Mesenchymal stem cell (in vitro differentiated cells and primary cell): ENCODE data around the gene FBXL13.

Experiments used
- DNase-seq: peaks from one replicate; pipeline ENCODE4 v3.0.0-alpha.2; 2013
- H2AFZ ChIP-seq: one replicate; pipeline ENCODE4 v1.6.1; 2013; ENCODE audit warnings: low read depth, mild to moderate bottlenecking, control low read depth, inconsistent platforms, low read length, moderate library complexity
- H2AK5ac ChIP-seq: 2 replicates; pipeline ENCODE4 v1.6.1; 2013; ENCODE audit warnings: low read length, moderate library complexity, mild to moderate bottlenecking, inconsistent platforms; ENCODE audit not compliant: severe bottlenecking
- H2BK120ac ChIP-seq: one replicate; pipeline ENCODE4 v1.6.1; 2013; ENCODE audit warnings: low read depth, mild to moderate bottlenecking, inconsistent platforms, low read length, moderate library complexity
- H2BK12ac ChIP-seq, 2 experiments: one replicate each; pipeline ENCODE4 v1.6.1; 2013; ENCODE audit warnings: inconsistent platforms in 2 of 2, low read length in 2 of 2, mild to moderate bottlenecking in 2 of 2, moderate library complexity in 2 of 2, control low read depth in 1 of 2
- H2BK15ac ChIP-seq: one replicate; pipeline ENCODE4 v1.6.1; 2013; ENCODE audit warnings: mild to moderate bottlenecking, low read depth, inconsistent platforms; ENCODE audit not compliant: poor library complexity, severe bottlenecking
- H2BK5ac ChIP-seq: 2 replicates; pipeline ENCODE4 v1.6.1; 2013; ENCODE audit warnings: low read depth, mild to moderate bottlenecking, low read length, control low read depth, inconsistent platforms; ENCODE audit not compliant: poor library complexity, severe bottlenecking
- H3K14ac ChIP-seq, 2 experiments: one replicate each; pipeline ENCODE4 v1.6.1; 2013; ENCODE audit warnings: inconsistent platforms in 2 of 2, low read length in 2 of 2, control low read depth in 1 of 2, mild to moderate bottlenecking in 1 of 2, moderate library complexity in 1 of 2
- H3K18ac ChIP-seq, 2 experiments: one replicate each; pipeline ENCODE4 v1.6.1; 2013; ENCODE audit warnings: inconsistent platforms in 2 of 2, low read length in 2 of 2, control low read depth in 1 of 2, low read depth in 1 of 2, mild to moderate bottlenecking in 1 of 2
- H3K23ac ChIP-seq, 2 experiments: one replicate each; pipeline ENCODE4 v1.6.1; 2013; ENCODE audit warnings: inconsistent platforms in 2 of 2, low read length in 2 of 2, mild to moderate bottlenecking in 2 of 2, moderate library complexity in 2 of 2, control low read depth in 1 of 2
- H3K27ac ChIP-seq: 2 replicates; pipeline ENCODE4 v1.5.1; 2013; ENCODE audit warnings: mild to moderate bottlenecking, moderate library complexity, low read length, control low read depth, inconsistent platforms; ENCODE audit not compliant: poor library complexity, severe bottlenecking
- H3K27me3 ChIP-seq, 2 experiments: 2 replicates each; pipeline versions ENCODE4 v1.6.1 to v1.7.0; 2013; ENCODE audit warnings: low read length in 2 of 2, mild to moderate bottlenecking in 2 of 2, moderate library complexity in 2 of 2, control low read depth in 1 of 2, inconsistent platforms in 1 of 2; ENCODE audit not compliant: control insufficient read depth in 1 of 2, insufficient read depth in 1 of 2
- H3K36me3 ChIP-seq, 2 experiments: 2 replicates each; pipeline versions ENCODE4 v1.6.1 to v1.7.0; 2013; ENCODE audit warnings: low read length in 2 of 2, control low read depth in 1 of 2, inconsistent platforms in 1 of 2, low read depth in 1 of 2, mild to moderate bottlenecking in 1 of 2; ENCODE audit not compliant: insufficient read depth in 2 of 2, control insufficient read depth in 1 of 2
- H3K4ac ChIP-seq, 2 experiments: one replicate each; pipeline ENCODE4 v1.6.1; 2013; ENCODE audit warnings: inconsistent platforms in 2 of 2, low read length in 2 of 2, mild to moderate bottlenecking in 2 of 2, moderate library complexity in 2 of 2, control low read depth in 1 of 2, low read depth in 1 of 2
- H3K4me1 ChIP-seq: 2 replicates; pipeline ENCODE4 v1.6.1; 2013; ENCODE audit warnings: low read depth, low read length, control low read depth; ENCODE audit not compliant: control insufficient read depth, insufficient read depth
- H3K4me2 ChIP-seq: 2 replicates; pipeline ENCODE4 v1.6.1; 2013; ENCODE audit warnings: low read length, mild to moderate bottlenecking, inconsistent platforms; ENCODE audit not compliant: poor library complexity, severe bottlenecking
- H3K4me3 ChIP-seq, 2 experiments: 2 replicates each; pipeline versions ENCODE4 v1.5.1 to v1.7.0; 2013; ENCODE audit warnings: low read length in 2 of 2, mild to moderate bottlenecking in 2 of 2, control low read depth in 1 of 2, low read depth in 1 of 2; ENCODE audit not compliant: insufficient read depth in 1 of 2
- H3K79me1 ChIP-seq: replicated peaks from 2 replicates; pipeline ENCODE4 v1.6.1; 2013; ENCODE audit warnings: mild to moderate bottlenecking, control low read depth, low read length, inconsistent platforms; ENCODE audit not compliant: poor library complexity, severe bottlenecking
- H3K9ac ChIP-seq: 2 replicates; pipeline ENCODE4 v1.7.0; 2013; ENCODE audit warnings: mild to moderate bottlenecking, low read length, moderate library complexity
- H3K9me3 ChIP-seq: 2 replicates; pipeline ENCODE4 v1.7.0; 2013; ENCODE audit warnings: mild to moderate bottlenecking, low read length; ENCODE audit not compliant: control insufficient read depth
- H4K8ac ChIP-seq: one replicate; pipeline ENCODE4 v1.6.1; 2013; ENCODE audit warnings: inconsistent platforms, mild to moderate bottlenecking, low read length, moderate library complexity
- H4K91ac ChIP-seq: one replicate; pipeline ENCODE4 v1.6.1; 2013; ENCODE audit warnings: mild to moderate bottlenecking, low read length, inconsistent platforms
- WGBS: methylation state at CpG from one replicate; pipeline ENCODE4 v1.1.7; 2013; ENCODE audit warnings: mixed read lengths; 5-methylcytosine and 5-hydroxymethylcytosine counted together

The FBXL13 gene

GRCh38 chr7:102859084-102859798, 215.4 kb downstream of the FBXL13 start:
- peak overlapping the region in 1 of 2 experiments; percentile 71 for H3K14ac ChIP-seq
- peak overlapping the region in 1 of 2 experiments; percentile 91 for H3K18ac ChIP-seq
- no peak for DNase-seq
- H2AFZ ChIP-seq = peak overlapping the region; percentile 42
- H3K36me3 ChIP-seq = no peaks in the 10 kb centered on the region
- H3K79me1 ChIP-seq = no peaks in the 10 kb centered on the region
- H4K8ac ChIP-seq = no peak overlapping the region
- H2AK5ac ChIP-seq = peak overlapping the region; percentile 65
- H4K91ac ChIP-seq = no peak overlapping the region
- no peak overlapping the region for H2BK15ac ChIP-seq
- WGBS = 83% methylated on average over 4 of the region's 4 CpGs
- no peaks in the 10 kb centered on the region for H3K27me3 ChIP-seq
- H3K9ac ChIP-seq = no peak overlapping the region
- H2BK120ac ChIP-seq = no peak overlapping the region
- no peak overlapping the region for H3K27ac ChIP-seq
- H2BK12ac ChIP-seq = peak overlapping the region; percentile 34 to 78
- peak overlapping the region in 1 of 2 experiments; percentile 16 for H3K4ac ChIP-seq
- no peaks in the 10 kb centered on the region for H3K9me3 ChIP-seq
- peaks cover 5% of the 10 kb centered on the region for H3K4me1 ChIP-seq
- H3K4me3 ChIP-seq = no peak overlapping the region
- no peak overlapping the region for H3K4me2 ChIP-seq
- no peak overlapping the region for H3K23ac ChIP-seq
- no peak overlapping the region for H2BK5ac ChIP-seq

GRCh38 chr7:102856036-102856435, 218.6 kb downstream of the FBXL13 start:
- H2BK15ac ChIP-seq = no peak overlapping the region
- no peak overlapping the region for H3K4me3 ChIP-seq
- no peak overlapping the region for H3K9ac ChIP-seq
- no peak overlapping the region for H3K23ac ChIP-seq
- no peak overlapping the region for H3K27ac ChIP-seq
- no peak overlapping the region for H2BK120ac ChIP-seq
- H3K4me1 ChIP-seq = peaks cover 5% of the 10 kb centered on the region
- H2BK12ac ChIP-seq = no peak overlapping the region
- no peak for DNase-seq
- H3K4ac ChIP-seq = no peak overlapping the region
- H3K14ac ChIP-seq = no peak overlapping the region
- H4K91ac ChIP-seq = no peak overlapping the region
- no peaks in the 10 kb centered on the region for H3K79me1 ChIP-seq
- no peaks in the 10 kb centered on the region for H3K36me3 ChIP-seq
- H2AK5ac ChIP-seq = no peak overlapping the region
- no peak overlapping the region for H2AFZ ChIP-seq
- no peak overlapping the region for H3K4me2 ChIP-seq
- H2BK5ac ChIP-seq = no peak overlapping the region
- H3K27me3 ChIP-seq = no peaks in the 10 kb centered on the region
- H3K9me3 ChIP-seq = no peaks in the 10 kb centered on the region
- H3K18ac ChIP-seq = no peak overlapping the region
- no peak overlapping the region for H4K8ac ChIP-seq

- H3K23ac ChIP-seq = no peak overlapping the region
- no peaks in the 10 kb centered on the region for H3K79me1 ChIP-seq
- no peak overlapping the region for H2BK120ac ChIP-seq
- H3K27ac ChIP-seq = no peak overlapping the region
- no peak for DNase-seq
- WGBS = 92% methylated on average over 2 of the region's 3 CpGs
- no peak overlapping the region for H2BK12ac ChIP-seq
- no peak overlapping the region for H3K18ac ChIP-seq
- no peak overlapping the region for H3K4me2 ChIP-seq
- H3K4me3 ChIP-seq = no peak overlapping the region
- H2AK5ac ChIP-seq = no peak overlapping the region
- no peaks in the 10 kb centered on the region for H3K36me3 ChIP-seq
- H4K8ac ChIP-seq = no peak overlapping the region
- H3K9me3 ChIP-seq = no peaks in the 10 kb centered on the region
- no peak overlapping the region for H2BK15ac ChIP-seq
- H3K4ac ChIP-seq = no peak overlapping the region
- H3K4me1 ChIP-seq = no peaks in the 10 kb centered on the region
- H3K14ac ChIP-seq = no peak overlapping the region
- H3K27me3 ChIP-seq = no peaks in the 10 kb centered on the region
- H2BK5ac ChIP-seq = no peak overlapping the region
- peak overlapping the region; percentile 60 for H3K9ac ChIP-seq
- H4K91ac ChIP-seq = no peak overlapping the region
- no peak overlapping the region for H2AFZ ChIP-seq
Observed at GRCh38 chr7:102849538-102849937, 225.1 kb downstream of the FBXL13 start.

- H4K91ac ChIP-seq = no peak overlapping the region
- no peak overlapping the region for H2AK5ac ChIP-seq
- no peak overlapping the region for H3K27ac ChIP-seq
- no peaks in the 10 kb centered on the region for H3K4me1 ChIP-seq
- H3K27me3 ChIP-seq = no peaks in the 10 kb centered on the region
- no peak overlapping the region for H2BK5ac ChIP-seq
- no peak overlapping the region for H2BK15ac ChIP-seq
- no peak overlapping the region for H2AFZ ChIP-seq
- H3K23ac ChIP-seq = no peak overlapping the region
- peak overlapping the region; percentile 60 for H3K9ac ChIP-seq
- no peak overlapping the region for H4K8ac ChIP-seq
- H3K4me3 ChIP-seq = no peak overlapping the region
- H3K9me3 ChIP-seq = no peaks in the 10 kb centered on the region
- H2BK12ac ChIP-seq = no peak overlapping the region
- no peaks in the 10 kb centered on the region for H3K36me3 ChIP-seq
- no peak overlapping the region for H3K14ac ChIP-seq
- no peaks in the 10 kb centered on the region for H3K79me1 ChIP-seq
- no peak overlapping the region for H3K4me2 ChIP-seq
- H3K18ac ChIP-seq = no peak overlapping the region
- no peak overlapping the region for H3K4ac ChIP-seq
- DNase-seq = no peak
- H2BK120ac ChIP-seq = no peak overlapping the region
- 99% methylated on average over 2 of the region's 5 CpGs for WGBS
Observed at GRCh38 chr7:102849079-102849478, 225.5 kb downstream of the FBXL13 start.
